DND-41 (cell line): ENCODE results near the gene MAP3K5.

Source experiments
- EZH2 ChIP-seq: IDR thresholded peaks from 3 replicates; pipeline ENCODE4 v1.6.1; 2012; ENCODE audit warnings: borderline replicate concordance, low read depth, mild to moderate bottlenecking, moderate library complexity, low read length, inconsistent platforms; ENCODE audit not compliant: severe bottlenecking
- TF ChIP-seq, protein P1 (sequence below): IDR thresholded peaks from 2 replicates; pipeline ENCODE4 v1.5.1; 2012; ENCODE audit warnings: borderline replicate concordance, low read length, moderate library complexity, mild to moderate bottlenecking; ENCODE audit not compliant: poor library complexity, severe bottlenecking; ENCODE audit errors: extremely low read depth

DNA sequence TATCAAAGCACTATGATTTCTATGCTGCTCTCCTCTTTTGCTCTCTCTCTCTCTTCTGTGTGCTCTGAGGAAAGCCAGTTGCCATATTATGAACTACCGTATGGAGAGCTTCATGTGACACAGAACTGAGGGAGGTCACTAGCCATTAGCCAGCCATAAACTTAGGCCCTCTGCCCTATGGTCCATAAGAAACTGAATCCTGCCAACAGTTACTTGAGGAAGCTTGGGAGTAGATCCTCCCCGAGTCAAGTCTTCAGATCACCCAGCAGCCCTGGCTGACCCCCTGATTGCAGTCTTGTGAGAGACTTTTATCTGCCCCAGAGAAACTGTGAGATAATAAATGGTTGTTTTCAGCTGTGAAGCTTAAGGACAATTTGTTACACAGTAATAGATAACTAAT is 24.4 kb upstream of the MAP3K5 start:
- TF ChIP-seq, protein P1, sequence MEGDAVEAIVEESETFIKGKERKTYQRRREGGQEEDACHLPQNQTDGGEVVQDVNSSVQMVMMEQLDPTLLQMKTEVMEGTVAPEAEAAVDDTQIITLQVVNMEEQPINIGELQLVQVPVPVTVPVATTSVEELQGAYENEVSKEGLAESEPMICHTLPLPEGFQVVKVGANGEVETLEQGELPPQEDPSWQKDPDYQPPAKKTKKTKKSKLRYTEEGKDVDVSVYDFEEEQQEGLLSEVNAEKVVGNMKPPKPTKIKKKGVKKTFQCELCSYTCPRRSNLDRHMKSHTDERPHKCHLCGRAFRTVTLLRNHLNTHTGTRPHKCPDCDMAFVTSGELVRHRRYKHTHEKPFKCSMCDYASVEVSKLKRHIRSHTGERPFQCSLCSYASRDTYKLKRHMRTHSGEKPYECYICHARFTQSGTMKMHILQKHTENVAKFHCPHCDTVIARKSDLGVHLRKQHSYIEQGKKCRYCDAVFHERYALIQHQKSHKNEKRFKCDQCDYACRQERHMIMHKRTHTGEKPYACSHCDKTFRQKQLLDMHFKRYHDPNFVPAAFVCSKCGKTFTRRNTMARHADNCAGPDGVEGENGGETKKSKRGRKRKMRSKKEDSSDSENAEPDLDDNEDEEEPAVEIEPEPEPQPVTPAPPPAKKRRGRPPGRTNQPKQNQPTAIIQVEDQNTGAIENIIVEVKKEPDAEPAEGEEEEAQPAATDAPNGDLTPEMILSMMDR: no peak
- TF ChIP-seq EZH2: no peak
